A549 (cell line): ENCODE measurements around the gene SCUBE3.

Experiments
- CHD2 ChIP-seq: fragments of 150-350 bp; IDR thresholded peaks from 2 replicates; pipeline ENCODE4 v1.6.1; 2014; ENCODE audit warnings: low read length; ENCODE audit not compliant: partially characterized antibody
- EHMT2 ChIP-seq: fragments of 200-600 bp; sonication (generic); IDR thresholded peaks from 2 replicates; pipeline ENCODE4 v1.6.1; 2016; ENCODE audit warnings: antibody characterized with exemption, low read depth, mild to moderate bottlenecking, moderate library complexity
- EP300 ChIP-seq, 2 experiments: fragments of >200 bp; sonication (Bioruptor Twin); formaldehyde crosslinking; IDR thresholded peaks; 2 replicates in 1 of 2; 3 replicates in 1 of 2; pipeline ENCODE4 v1.6.1; 2016 to 2017
- KDM1A ChIP-seq: fragments of 200-600 bp; sonication (generic); IDR thresholded peaks from 2 replicates; pipeline ENCODE4 v1.6.1; 2016; ENCODE audit warnings: low read depth, mild to moderate bottlenecking
- MAZ ChIP-seq: fragments of 150-350 bp; IDR thresholded peaks from 2 replicates; pipeline ENCODE4 v1.6.1; 2014; ENCODE audit warnings: antibody characterized with exemption, low read depth, low read length, borderline replicate concordance
- POLR2A ChIP-seq: IDR thresholded peaks from 2 replicates; pipeline ENCODE4 v1.6.1; 2012; ENCODE audit warnings: mild to moderate bottlenecking, low read length
- RAD21 ChIP-seq, 2 experiments: fragments of >200 bp in 1 of 2; sonication (Bioruptor Twin) in 1 of 2; formaldehyde crosslinking in 1 of 2; IDR thresholded peaks in 1 of 2; conservative IDR thresholded peaks in 1 of 2; 2 replicates in 1 of 2; 3 replicates in 1 of 2; pipeline ENCODE4 v1.6.1; 2012 to 2018; ENCODE audit warnings: inconsistent platforms in 1 of 2
- RARB ChIP-seq: fragments of 250-450 bp; sonication (Bioruptor Pico); IDR thresholded peaks from 2 replicates; pipeline ENCODE4 v1.8.0; 2021; ENCODE audit warnings: mild to moderate bottlenecking, moderate library complexity
- RCOR1 ChIP-seq: fragments of 150-350 bp; IDR thresholded peaks from 2 replicates; pipeline ENCODE4 v1.6.1; 2014; ENCODE audit warnings: antibody characterized with exemption, low read length, low read depth
- RFX5 ChIP-seq: fragments of 450-650 bp; IDR thresholded peaks from 2 replicates; pipeline ENCODE4 v1.7.1; 2014; ENCODE audit warnings: antibody characterized with exemption, mild to moderate bottlenecking, moderate library complexity
- ZNF302 ChIP-seq: fragments of 250-450 bp; sonication (Bioruptor Pico); IDR thresholded peaks from 2 replicates; pipeline ENCODE4 v1.9.0; 2021; ENCODE audit warnings: inconsistent platforms, mild to moderate bottlenecking, moderate library complexity
- TF ChIP-seq, protein P1 (sequence below): fragments of >200 bp; sonication (Bioruptor Twin); formaldehyde crosslinking; IDR thresholded peaks from 3 replicates; pipeline ENCODE4 v1.5.1; 2016
- TF ChIP-seq, protein P2 (sequence below): fragments of >200 bp; sonication (Bioruptor Twin); formaldehyde crosslinking; IDR thresholded peaks from 2 replicates; pipeline ENCODE4 v1.6.1; 2016
- TF ChIP-seq, protein P3 (sequence below): fragments of 450-650 bp; IDR thresholded peaks from 2 replicates; pipeline ENCODE4 v1.6.1; 2014; ENCODE audit warnings: antibody characterized with exemption

DNA sequence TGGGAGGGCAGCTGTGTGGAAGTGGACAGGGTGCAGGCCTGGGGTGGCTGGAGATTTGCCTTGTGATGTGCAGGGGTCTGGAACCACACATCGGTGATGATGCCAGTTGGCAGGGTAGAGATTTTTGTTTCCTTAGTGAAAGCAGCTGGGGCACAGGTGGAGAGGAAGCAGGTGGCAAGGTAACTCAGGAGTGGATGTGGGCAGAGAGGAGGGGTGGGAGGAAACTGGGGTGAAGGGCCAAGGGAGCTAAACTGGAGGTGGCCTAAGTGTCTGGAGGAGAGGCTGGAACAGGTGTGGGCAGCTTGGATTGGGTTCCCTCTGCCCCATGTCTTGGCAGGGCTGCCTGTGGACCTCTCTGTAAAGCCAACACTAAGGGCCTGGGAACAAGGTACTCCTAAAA, 4.7 kb upstream of the SCUBE3 start:
- no peak for TF ChIP-seq KDM1A
- no peak for TF ChIP-seq RFX5
- TF ChIP-seq RCOR1 = no peak
- no peak for TF ChIP-seq MAZ
- TF ChIP-seq POLR2A = no peak
- TF ChIP-seq, protein P1, sequence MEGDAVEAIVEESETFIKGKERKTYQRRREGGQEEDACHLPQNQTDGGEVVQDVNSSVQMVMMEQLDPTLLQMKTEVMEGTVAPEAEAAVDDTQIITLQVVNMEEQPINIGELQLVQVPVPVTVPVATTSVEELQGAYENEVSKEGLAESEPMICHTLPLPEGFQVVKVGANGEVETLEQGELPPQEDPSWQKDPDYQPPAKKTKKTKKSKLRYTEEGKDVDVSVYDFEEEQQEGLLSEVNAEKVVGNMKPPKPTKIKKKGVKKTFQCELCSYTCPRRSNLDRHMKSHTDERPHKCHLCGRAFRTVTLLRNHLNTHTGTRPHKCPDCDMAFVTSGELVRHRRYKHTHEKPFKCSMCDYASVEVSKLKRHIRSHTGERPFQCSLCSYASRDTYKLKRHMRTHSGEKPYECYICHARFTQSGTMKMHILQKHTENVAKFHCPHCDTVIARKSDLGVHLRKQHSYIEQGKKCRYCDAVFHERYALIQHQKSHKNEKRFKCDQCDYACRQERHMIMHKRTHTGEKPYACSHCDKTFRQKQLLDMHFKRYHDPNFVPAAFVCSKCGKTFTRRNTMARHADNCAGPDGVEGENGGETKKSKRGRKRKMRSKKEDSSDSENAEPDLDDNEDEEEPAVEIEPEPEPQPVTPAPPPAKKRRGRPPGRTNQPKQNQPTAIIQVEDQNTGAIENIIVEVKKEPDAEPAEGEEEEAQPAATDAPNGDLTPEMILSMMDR = no peak
- no peak for TF ChIP-seq RARB (CRISPR knock-in tag)
- TF ChIP-seq ZNF302 (CRISPR knock-in tag) = no peak
- TF ChIP-seq EP300 (IDR thresholded peaks at IDR 0.05) = no peak
- TF ChIP-seq, protein P2, sequence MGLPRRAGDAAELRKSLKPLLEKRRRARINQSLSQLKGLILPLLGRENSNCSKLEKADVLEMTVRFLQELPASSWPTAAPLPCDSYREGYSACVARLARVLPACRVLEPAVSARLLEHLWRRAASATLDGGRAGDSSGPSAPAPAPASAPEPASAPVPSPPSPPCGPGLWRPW = no peak
- no peak for TF ChIP-seq RAD21 (conservative IDR thresholded peaks at IDR 0.05 in 1 of 2, IDR thresholded peaks at IDR 0.05 in 1 of 2)
- TF ChIP-seq CHD2 = no peak
- TF ChIP-seq, protein P3, sequence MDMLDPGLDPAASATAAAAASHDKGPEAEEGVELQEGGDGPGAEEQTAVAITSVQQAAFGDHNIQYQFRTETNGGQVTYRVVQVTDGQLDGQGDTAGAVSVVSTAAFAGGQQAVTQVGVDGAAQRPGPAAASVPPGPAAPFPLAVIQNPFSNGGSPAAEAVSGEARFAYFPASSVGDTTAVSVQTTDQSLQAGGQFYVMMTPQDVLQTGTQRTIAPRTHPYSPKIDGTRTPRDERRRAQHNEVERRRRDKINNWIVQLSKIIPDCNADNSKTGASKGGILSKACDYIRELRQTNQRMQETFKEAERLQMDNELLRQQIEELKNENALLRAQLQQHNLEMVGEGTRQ = no peak
- no peak for TF ChIP-seq EHMT2
